Liver (tissue), 9 donors: ENCODE results near the gene EZH1. TPM values are rescaled to one million over a fixed set of nuclear protein-coding genes. Genes with fewer than 3 reads are reported as not detected.

Source experiments
- DNase-seq: peaks from one replicate; pipeline ENCODE4 v3.0.0-alpha.2; 2017; ENCODE audit warnings: low spot score
- H3K27ac ChIP-seq, 2 donors: one replicate each; pipeline ENCODE4 v1.7.0; 2013; ENCODE audit warnings: inconsistent platforms in 2 of 2, low read length in 2 of 2, control low read depth in 1 of 2, low read depth in 1 of 2, mild to moderate bottlenecking in 1 of 2
- H3K27me3 ChIP-seq, 4 donors: one replicate each; pipeline versions ENCODE4 v1.6.1 to v1.7.0; 2013; ENCODE audit warnings: low read length in 3 of 4, inconsistent platforms in 1 of 4, mild to moderate bottlenecking in 1 of 4, moderate library complexity in 1 of 4; ENCODE audit not compliant: control insufficient read depth in 4 of 4, insufficient read depth in 4 of 4
- H3K36me3 ChIP-seq, 4 donors: one replicate each; pipeline versions ENCODE4 v1.6.1 to v1.7.0; 2013; ENCODE audit warnings: low read length in 3 of 4, mild to moderate bottlenecking in 3 of 4, low read depth in 1 of 4, moderate library complexity in 1 of 4; ENCODE audit not compliant: control insufficient read depth in 4 of 4, insufficient read depth in 3 of 4
- H3K4me1 ChIP-seq, 4 donors: one replicate each; pipeline versions ENCODE4 v1.6.1 to v1.7.0; 2013; ENCODE audit warnings: low read length in 3 of 4, mild to moderate bottlenecking in 3 of 4, moderate library complexity in 1 of 4; ENCODE audit not compliant: control insufficient read depth in 4 of 4, insufficient read depth in 4 of 4
- H3K4me3 ChIP-seq, 3 donors: one replicate each; pipeline versions ENCODE4 v1.6.1 to v1.7.0; 2013; ENCODE audit warnings: low read length in 3 of 3, control low read depth in 1 of 3, low read depth in 1 of 3, mild to moderate bottlenecking in 1 of 3
- H3K9ac ChIP-seq, 2 donors: one replicate each; pipeline ENCODE4 v1.7.0; 2013; ENCODE audit warnings: low read length in 2 of 2, mild to moderate bottlenecking in 2 of 2, moderate library complexity in 2 of 2, control low read depth in 1 of 2, low read depth in 1 of 2
- H3K9me3 ChIP-seq, 4 donors: one replicate each; pipeline versions ENCODE4 v1.6.1 to v1.7.0; 2013; ENCODE audit warnings: low read length in 3 of 4; ENCODE audit not compliant: control insufficient read depth in 4 of 4
- EGR1 ChIP-seq, 2 donors: IDR thresholded peaks; 2 replicates each; pipeline ENCODE4 v1.6.1; 2016 to 2018; ENCODE audit warnings: antibody characterized with exemption in 2 of 2, low read depth in 2 of 2
- FOXA1 ChIP-seq: IDR thresholded peaks from 2 replicates; pipeline ENCODE4 v1.6.1; 2016; ENCODE audit warnings: antibody characterized with exemption
- HNF4A ChIP-seq, 2 donors: conservative IDR thresholded peaks; 2 replicates each; pipeline ENCODE4 v1.6.1; 2016; ENCODE audit warnings: antibody characterized with exemption in 2 of 2, mild to moderate bottlenecking in 2 of 2
- HNF4G ChIP-seq: IDR thresholded peaks from 2 replicates; pipeline ENCODE4 v1.6.1; 2016; ENCODE audit warnings: antibody characterized with exemption
- JUND ChIP-seq, 2 donors: IDR thresholded peaks; 2 replicates each; pipeline ENCODE4 v1.6.1; 2016; ENCODE audit warnings: antibody characterized with exemption in 2 of 2
- MAX ChIP-seq: IDR thresholded peaks from 2 replicates; pipeline ENCODE4 v1.6.1; 2016; ENCODE audit warnings: antibody characterized with exemption
- NR2F2 ChIP-seq: IDR thresholded peaks from 2 replicates; pipeline ENCODE4 v1.6.1; 2016; ENCODE audit warnings: antibody characterized with exemption
- RAD21 ChIP-seq, 2 donors: IDR thresholded peaks; 2 replicates each; pipeline ENCODE4 v1.6.1; 2016; ENCODE audit warnings: antibody characterized with exemption in 2 of 2, mild to moderate bottlenecking in 2 of 2
- RXRA ChIP-seq, 2 donors: IDR thresholded peaks; 2 replicates each; pipeline ENCODE4 v1.6.1; 2017 to 2018; ENCODE audit warnings: antibody characterized with exemption in 2 of 2, mild to moderate bottlenecking in 1 of 2
- SP1 ChIP-seq: IDR thresholded peaks from 2 replicates; pipeline ENCODE4 v1.6.1; 2018; ENCODE audit warnings: antibody characterized with exemption, mild to moderate bottlenecking
- TAF1 ChIP-seq: conservative IDR thresholded peaks from 2 replicates; pipeline ENCODE4 v1.6.1; 2016; ENCODE audit warnings: antibody characterized with exemption, mild to moderate bottlenecking
- YY1 ChIP-seq: IDR thresholded peaks from 2 replicates; pipeline ENCODE4 v1.6.1; 2016; ENCODE audit warnings: antibody characterized with exemption, mild to moderate bottlenecking
- WGBS: extraction: QIAGEN DNeasy Blood & Tissue Kit; methylation state at CpG from one replicate; pipeline ENCODE4 v1.1.7; 2013; 5-methylcytosine and 5-hydroxymethylcytosine counted together
- polyA plus RNA-seq, 2 donors: library from polyadenylated mRNA; stranded (reverse) in 1 of 2; unstranded in 1 of 2; fragments of 200-250 nt in 1 of 2; fragments of >200 nt in 1 of 2; fragmentation: Nextera tagmentation in 1 of 2; extraction: Ambion mirVana in 1 of 2; gene quantifications; one replicate each; pipeline versions ENCODE4 v1.2.1 to v1.2.3, GENCODE V29; 2013 to 2015
- total RNA-seq, 2 donors: library from RNA; depleted of rRNA; stranded (reverse); fragments of >200 nt; gene quantifications; one replicate each; pipeline ENCODE4 v1.2.3, GENCODE V29; 2014
- TF ChIP-seq, protein P1 (sequence below): IDR thresholded peaks from 2 replicates; pipeline ENCODE4 v1.6.1; 2016; ENCODE audit warnings: antibody characterized with exemption, mild to moderate bottlenecking
- TF ChIP-seq, protein P2 (sequence below): IDR thresholded peaks from 2 replicates; pipeline ENCODE4 v1.6.1; 2016; ENCODE audit warnings: antibody characterized with exemption
- TF ChIP-seq, protein P3 (sequence below): fragments of 150-350 bp; IDR thresholded peaks from 2 replicates; pipeline ENCODE4 v1.5.1; 2017; ENCODE audit warnings: improper control_type of control experiment, low read depth, low read length; ENCODE audit not compliant: missing input control
- TF ChIP-seq, protein P4 (sequence below): IDR thresholded peaks from 2 replicates; pipeline ENCODE4 v1.6.1; 2016; ENCODE audit warnings: antibody characterized with exemption
- donor health status: healthy.
- donor health status: healthy.
- donor health status: healthy.
- donor health status: healthy.
- donor health status: healthy.

The EZH1 gene
- total and polyA plus RNA-seq, 4 donors, result 4.3 to 18.3 (median 10.9) TPM

GRCh38 chr17:42704490-42704836 is 40.4 kb downstream of the EZH1 start:
- DNase-seq, result no peak
- H3K36me3 ChIP-seq, result peaks cover 14 to 83% (median 54%) of the 10 kb centered on the region in 4 donors
- TF ChIP-seq TAF1, result no peak
- TF ChIP-seq SP1, result no peak
- no peak for TF ChIP-seq HNF4A (conservative IDR thresholded peaks at IDR 0.05)
- no peak for TF ChIP-seq RAD21 (IDR thresholded peaks at IDR 0.05)
- no peak for TF ChIP-seq FOXA1
- no peak for TF ChIP-seq RXRA (IDR thresholded peaks at IDR 0.05)
- TF ChIP-seq, protein P1, sequence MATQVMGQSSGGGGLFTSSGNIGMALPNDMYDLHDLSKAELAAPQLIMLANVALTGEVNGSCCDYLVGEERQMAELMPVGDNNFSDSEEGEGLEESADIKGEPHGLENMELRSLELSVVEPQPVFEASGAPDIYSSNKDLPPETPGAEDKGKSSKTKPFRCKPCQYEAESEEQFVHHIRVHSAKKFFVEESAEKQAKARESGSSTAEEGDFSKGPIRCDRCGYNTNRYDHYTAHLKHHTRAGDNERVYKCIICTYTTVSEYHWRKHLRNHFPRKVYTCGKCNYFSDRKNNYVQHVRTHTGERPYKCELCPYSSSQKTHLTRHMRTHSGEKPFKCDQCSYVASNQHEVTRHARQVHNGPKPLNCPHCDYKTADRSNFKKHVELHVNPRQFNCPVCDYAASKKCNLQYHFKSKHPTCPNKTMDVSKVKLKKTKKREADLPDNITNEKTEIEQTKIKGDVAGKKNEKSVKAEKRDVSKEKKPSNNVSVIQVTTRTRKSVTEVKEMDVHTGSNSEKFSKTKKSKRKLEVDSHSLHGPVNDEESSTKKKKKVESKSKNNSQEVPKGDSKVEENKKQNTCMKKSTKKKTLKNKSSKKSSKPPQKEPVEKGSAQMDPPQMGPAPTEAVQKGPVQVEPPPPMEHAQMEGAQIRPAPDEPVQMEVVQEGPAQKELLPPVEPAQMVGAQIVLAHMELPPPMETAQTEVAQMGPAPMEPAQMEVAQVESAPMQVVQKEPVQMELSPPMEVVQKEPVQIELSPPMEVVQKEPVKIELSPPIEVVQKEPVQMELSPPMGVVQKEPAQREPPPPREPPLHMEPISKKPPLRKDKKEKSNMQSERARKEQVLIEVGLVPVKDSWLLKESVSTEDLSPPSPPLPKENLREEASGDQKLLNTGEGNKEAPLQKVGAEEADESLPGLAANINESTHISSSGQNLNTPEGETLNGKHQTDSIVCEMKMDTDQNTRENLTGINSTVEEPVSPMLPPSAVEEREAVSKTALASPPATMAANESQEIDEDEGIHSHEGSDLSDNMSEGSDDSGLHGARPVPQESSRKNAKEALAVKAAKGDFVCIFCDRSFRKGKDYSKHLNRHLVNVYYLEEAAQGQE, result no peak
- TF ChIP-seq, protein P2, sequence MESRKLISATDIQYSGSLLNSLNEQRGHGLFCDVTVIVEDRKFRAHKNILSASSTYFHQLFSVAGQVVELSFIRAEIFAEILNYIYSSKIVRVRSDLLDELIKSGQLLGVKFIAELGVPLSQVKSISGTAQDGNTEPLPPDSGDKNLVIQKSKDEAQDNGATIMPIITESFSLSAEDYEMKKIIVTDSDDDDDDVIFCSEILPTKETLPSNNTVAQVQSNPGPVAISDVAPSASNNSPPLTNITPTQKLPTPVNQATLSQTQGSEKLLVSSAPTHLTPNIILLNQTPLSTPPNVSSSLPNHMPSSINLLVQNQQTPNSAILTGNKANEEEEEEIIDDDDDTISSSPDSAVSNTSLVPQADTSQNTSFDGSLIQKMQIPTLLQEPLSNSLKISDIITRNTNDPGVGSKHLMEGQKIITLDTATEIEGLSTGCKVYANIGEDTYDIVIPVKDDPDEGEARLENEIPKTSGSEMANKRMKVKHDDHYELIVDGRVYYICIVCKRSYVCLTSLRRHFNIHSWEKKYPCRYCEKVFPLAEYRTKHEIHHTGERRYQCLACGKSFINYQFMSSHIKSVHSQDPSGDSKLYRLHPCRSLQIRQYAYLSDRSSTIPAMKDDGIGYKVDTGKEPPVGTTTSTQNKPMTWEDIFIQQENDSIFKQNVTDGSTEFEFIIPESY, result no peak
- TF ChIP-seq, protein P3, sequence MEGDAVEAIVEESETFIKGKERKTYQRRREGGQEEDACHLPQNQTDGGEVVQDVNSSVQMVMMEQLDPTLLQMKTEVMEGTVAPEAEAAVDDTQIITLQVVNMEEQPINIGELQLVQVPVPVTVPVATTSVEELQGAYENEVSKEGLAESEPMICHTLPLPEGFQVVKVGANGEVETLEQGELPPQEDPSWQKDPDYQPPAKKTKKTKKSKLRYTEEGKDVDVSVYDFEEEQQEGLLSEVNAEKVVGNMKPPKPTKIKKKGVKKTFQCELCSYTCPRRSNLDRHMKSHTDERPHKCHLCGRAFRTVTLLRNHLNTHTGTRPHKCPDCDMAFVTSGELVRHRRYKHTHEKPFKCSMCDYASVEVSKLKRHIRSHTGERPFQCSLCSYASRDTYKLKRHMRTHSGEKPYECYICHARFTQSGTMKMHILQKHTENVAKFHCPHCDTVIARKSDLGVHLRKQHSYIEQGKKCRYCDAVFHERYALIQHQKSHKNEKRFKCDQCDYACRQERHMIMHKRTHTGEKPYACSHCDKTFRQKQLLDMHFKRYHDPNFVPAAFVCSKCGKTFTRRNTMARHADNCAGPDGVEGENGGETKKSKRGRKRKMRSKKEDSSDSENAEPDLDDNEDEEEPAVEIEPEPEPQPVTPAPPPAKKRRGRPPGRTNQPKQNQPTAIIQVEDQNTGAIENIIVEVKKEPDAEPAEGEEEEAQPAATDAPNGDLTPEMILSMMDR, result no peak
- H3K27ac ChIP-seq, result no peak overlapping the region
- H3K9ac ChIP-seq, result no peak overlapping the region
- H3K4me1 ChIP-seq, result no peaks in the 10 kb centered on the region
- H3K27me3 ChIP-seq, result no peaks in the 10 kb centered on the region
- WGBS, result 91% methylated on average over 5 of the region's 5 CpGs
- H3K9me3 ChIP-seq, result no peaks in the 10 kb centered on the region
- H3K4me3 ChIP-seq, result no peak overlapping the region

- WGBS, result 90% methylated on average over 11 of the region's 11 CpGs
- DNase-seq, result no peak
- TF ChIP-seq JUND (IDR thresholded peaks at IDR 0.05) (no peak), RAD21 (IDR thresholded peaks at IDR 0.05) (no peak), YY1 (no peak), HNF4G (no peak), SP1 (no peak), FOXA1 (no peak), TAF1 (no peak), NR2F2 (no peak), EGR1 (IDR thresholded peaks at IDR 0.05; ENCODE audit: low read depth in 2 of 2) (no peak), MAX (no peak), HNF4A (conservative IDR thresholded peaks at IDR 0.05) (no peak), RXRA (IDR thresholded peaks at IDR 0.05) (no peak)
- TF ChIP-seq, protein P3, result no peak
- TF ChIP-seq, protein P1, result no peak
- TF ChIP-seq, protein P2, result no peak
- TF ChIP-seq, protein P4, sequence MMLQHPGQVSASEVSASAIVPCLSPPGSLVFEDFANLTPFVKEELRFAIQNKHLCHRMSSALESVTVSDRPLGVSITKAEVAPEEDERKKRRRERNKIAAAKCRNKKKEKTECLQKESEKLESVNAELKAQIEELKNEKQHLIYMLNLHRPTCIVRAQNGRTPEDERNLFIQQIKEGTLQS, result no peak
Measured at GRCh38 chr17:42702446-42702845, 42.4 kb downstream of the EZH1 start.

More at GRCh38 chr17:42702446-42702845, 42.4 kb downstream of the EZH1 start:
- H3K27me3 ChIP-seq, result no peaks in the 10 kb centered on the region
- no peak overlapping the region for H3K27ac ChIP-seq
- peaks cover 14 to 66% (median 37%) of the 10 kb centered on the region in 4 donors for H3K36me3 ChIP-seq
- H3K4me1 ChIP-seq, result no peaks in the 10 kb centered on the region
- H3K9me3 ChIP-seq, result no peaks in the 10 kb centered on the region
- no peak overlapping the region for H3K4me3 ChIP-seq
- no peak overlapping the region for H3K9ac ChIP-seq
